ENCODE results near the gene ANXA2.

Gene ANXA2

GRCh38 chr15:60386615-60387014 lies 11.2 kb downstream of the ANXA2 start:
- no peak for FAIRE-seq

GRCh38 chr15:60385620-60386552 lies 11.9 kb downstream of the ANXA2 start:
- FAIRE-seq, result no peak

- no peak for FAIRE-seq
Measured at GRCh38 chr15:60384526-60385126, 13.2 kb downstream of the ANXA2 start.

GRCh38 chr15:60384053-60384452 lies 13.7 kb downstream of the ANXA2 start:
- no peak for FAIRE-seq

- no peak for FAIRE-seq
Measured at GRCh38 chr15:60382773-60383674, 14.8 kb downstream of the ANXA2 start.

- FAIRE-seq, result no peak
Measured at GRCh38 chr15:60381148-60381788, 16.5 kb downstream of the ANXA2 start.

- FAIRE-seq, result no peak
Measured at GRCh38 chr15:60379525-60380274, 18.1 kb downstream of the ANXA2 start.

- no peak for FAIRE-seq
Measured at GRCh38 chr15:60379185-60379524, 18.6 kb downstream of the ANXA2 start.

GRCh38 chr15:60376677-60377095 lies 21.1 kb downstream of the ANXA2 start:
- FAIRE-seq, result no peak

GRCh38 chr15:60375306-60375705 lies 22.5 kb downstream of the ANXA2 start:
- FAIRE-seq, result no peak

- FAIRE-seq, result no peak
Measured at GRCh38 chr15:60374628-60375081, 23.1 kb downstream of the ANXA2 start.

- FAIRE-seq, result no peak
Measured at GRCh38 chr15:60374209-60374608, 23.6 kb downstream of the ANXA2 start.

- FAIRE-seq, result no peak
Measured at GRCh38 chr15:60373745-60374144, 24.0 kb downstream of the ANXA2 start.

- no peak for FAIRE-seq
Measured at GRCh38 chr15:60373327-60373726, 24.5 kb downstream of the ANXA2 start.

GRCh38 chr15:60372756-60373155 lies 25.0 kb downstream of the ANXA2 start:
- no peak for FAIRE-seq

- FAIRE-seq, result no peak
Measured at GRCh38 chr15:60372227-60372626, 25.6 kb downstream of the ANXA2 start.

- FAIRE-seq, result no peak
Measured at GRCh38 chr15:60371175-60372051, 26.4 kb downstream of the ANXA2 start.

GRCh38 chr15:60370869-60371136 lies 27.0 kb downstream of the ANXA2 start:
- no peak for FAIRE-seq

GRCh38 chr15:60370105-60370868 lies 27.5 kb downstream of the ANXA2 start:
- no peak for FAIRE-seq

- no peak for FAIRE-seq
Measured at GRCh38 chr15:60369696-60370095, 28.1 kb downstream of the ANXA2 start.

Data from colon (tissue), 2 donors.